GM12874 (cell line): ENCODE measurements around the gene CNGB1.

ENCODE experiments used
- CTCF ChIP-seq: IDR thresholded peaks from 2 replicates; pipeline ENCODE4 v1.5.1; 2011; ENCODE audit warnings: low read depth, mild to moderate bottlenecking, control low read depth, low read length, moderate library complexity; ENCODE audit not compliant: insufficient read depth

The CNGB1 gene

GRCh38 chr16:57979006-57979585, 8.2 kb upstream of the CNGB1 start:
- no peak for TF ChIP-seq CTCF

GRCh38 chr16:57977418-57978069, 6.6 kb upstream of the CNGB1 start:
- no peak for TF ChIP-seq CTCF

- TF ChIP-seq CTCF = no peak
Measured at GRCh38 chr16:57976331-57976796, 5.4 kb upstream of the CNGB1 start.

- TF ChIP-seq CTCF = no peak
Measured at GRCh38 chr16:57972306-57972705, 1.4 kb upstream of the CNGB1 start.

- no peak for TF ChIP-seq CTCF
Measured at GRCh38 chr16:57971848-57972247, 920 bp upstream of the CNGB1 start.

GRCh38 chr16:57970319-57970718, 609 bp downstream of the CNGB1 start:
- no peak for TF ChIP-seq CTCF

GRCh38 chr16:57969451-57970123, 1.3 kb downstream of the CNGB1 start:
- TF ChIP-seq CTCF = no peak
